Left hindlimb (tissue), 1 donor: ENCODE data around the gene BCAN.

Source experiments
- DNase-seq: peaks from one replicate; pipeline ENCODE4 v3.0.0-alpha.2; 2018

Gene BCAN

GRCh38 chr1:156700736-156701531 is 59.0 kb downstream of the BCAN start:
- DNase-seq: no peak

DNA sequence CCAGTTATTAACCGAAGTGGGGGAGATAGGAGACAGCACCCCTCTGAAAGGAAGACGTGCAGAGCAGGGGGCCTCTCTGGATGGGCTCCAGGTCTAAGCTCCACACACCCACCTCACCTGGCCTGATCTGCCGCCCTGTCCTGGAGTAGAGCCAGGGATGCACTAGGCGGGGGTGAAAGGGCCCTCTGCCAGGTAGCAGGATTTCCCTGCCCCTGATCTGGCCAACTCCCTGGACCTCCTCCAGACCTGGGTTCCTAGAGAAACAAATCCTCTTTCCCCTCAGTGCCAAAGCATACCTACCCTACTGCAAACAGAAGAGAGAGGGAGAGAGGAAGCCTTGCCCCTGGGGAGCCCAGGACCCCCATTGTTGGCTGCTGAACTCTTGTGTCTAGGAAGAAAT is 61.4 kb downstream of the BCAN start:
- DNase-seq: no peak

DNA sequence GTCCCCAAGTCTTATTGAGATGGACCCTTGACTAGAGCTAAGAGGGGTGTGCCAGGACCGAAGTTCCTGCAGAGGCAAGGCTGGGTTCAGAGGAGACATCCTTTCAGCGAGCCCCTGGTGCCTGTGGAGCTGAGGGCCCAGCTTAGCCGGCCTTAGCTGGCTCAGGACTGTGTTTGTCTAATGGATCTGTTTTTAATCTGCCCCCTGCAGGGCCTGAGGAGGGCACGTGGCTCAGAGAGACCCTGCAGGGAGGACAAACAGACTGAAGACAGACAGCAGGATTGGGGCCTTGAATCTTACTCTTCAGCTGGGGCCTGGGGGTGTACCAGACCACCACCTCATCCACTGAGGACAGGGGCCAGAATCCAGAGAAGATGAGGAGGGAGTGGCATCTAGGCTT is 61.8 kb downstream of the BCAN start:
- DNase-seq: no peak

- no peak for DNase-seq
These were observed 62.3 kb downstream of the BCAN start for GRCh38 chr1:156704166-156704711.

DNA sequence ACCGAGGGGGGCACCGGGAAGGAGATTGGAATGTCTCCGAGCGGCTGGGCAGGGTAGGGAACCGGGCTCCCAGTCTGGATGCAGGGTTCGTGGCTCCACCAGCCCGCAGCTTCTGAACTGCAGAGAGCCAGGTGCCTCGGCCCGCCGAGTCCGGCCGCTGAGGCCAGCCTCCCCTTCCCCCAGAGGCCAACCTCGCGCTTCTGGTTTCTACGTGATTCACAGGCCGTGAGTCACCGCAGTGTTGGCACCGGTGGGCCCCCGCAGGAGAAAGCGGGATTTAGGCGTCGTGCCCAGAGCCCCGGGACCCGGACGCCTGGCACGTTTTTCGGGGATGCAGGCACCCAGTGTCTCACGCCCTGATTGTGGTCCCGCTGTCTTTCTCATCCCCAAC is 63.0 kb downstream of the BCAN start:
- no peak for DNase-seq

GRCh38 chr1:156705321-156705917 is 63.5 kb downstream of the BCAN start, which contains the start of gene CRABP2:
Gene CRABP2 (minus strand): TSS chr1:156705583. CDS start chr1:156705446, 137 bp downstream.
- peak; percentile 86 for DNase-seq

- peak; percentile 89 for DNase-seq
These were observed 64.2 kb downstream of the BCAN start for GRCh38 chr1:156705918-156706656.

GRCh38 chr1:156706657-156707416 is 64.9 kb downstream of the BCAN start:
- DNase-seq: peak; percentile 93

DNA sequence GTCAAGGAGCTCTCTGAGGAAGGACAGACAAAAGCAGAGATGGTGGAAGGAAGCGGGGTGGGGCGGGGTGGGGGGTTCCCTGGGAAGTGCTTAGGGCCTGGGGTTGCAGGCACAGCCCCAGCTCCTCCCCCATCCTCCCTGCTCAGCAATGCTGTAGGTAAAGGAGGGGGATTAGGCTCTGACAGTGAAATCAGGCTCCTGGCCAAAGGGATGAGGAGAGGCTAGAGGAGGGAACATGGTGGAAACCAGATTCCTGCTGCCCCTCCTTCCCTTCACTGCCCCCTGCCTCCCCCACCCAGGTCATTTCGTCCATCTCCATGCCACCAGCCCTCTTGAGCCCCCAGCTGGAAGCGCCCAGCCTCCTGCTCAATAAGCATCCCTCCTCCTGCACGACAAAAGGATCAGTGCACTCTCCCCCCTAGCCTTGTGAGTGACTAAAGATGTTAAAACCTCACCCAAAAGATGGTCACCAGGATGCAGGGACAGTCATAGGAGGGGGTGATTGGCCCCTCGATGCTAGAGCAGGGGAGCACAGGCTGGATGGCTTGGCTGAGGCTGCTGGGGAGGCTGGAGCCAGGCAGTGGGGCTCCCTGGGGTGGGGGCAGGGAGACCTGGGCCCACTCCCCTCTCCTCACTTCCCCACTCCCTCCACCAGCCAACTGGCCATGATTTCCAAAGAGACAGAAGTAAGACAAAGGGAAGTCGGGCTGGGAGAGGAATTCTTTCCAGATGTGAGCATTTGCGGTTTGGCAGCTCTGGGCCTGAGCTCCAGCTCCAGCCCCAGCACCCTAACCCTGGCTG is 65.7 kb downstream of the BCAN start:
- DNase-seq: peak; percentile 82

GRCh38 chr1:156708218-156708661 is 66.3 kb downstream of the BCAN start:
- DNase-seq: no peak

GRCh38 chr1:156709031-156709430 is 67.1 kb downstream of the BCAN start:
- DNase-seq: no peak
